Measurements from ENCODE around the gene ARHGAP42. TPM values are rescaled to one million over a fixed set of nuclear protein-coding genes. Genes with fewer than 3 reads are reported as not detected.

The ARHGAP42 gene
- total and polyA plus RNA-seq, 2 donors: 6.0 to 24.4 TPM

- Histone ChIP-seq H3K4me1 (ENCODE audit: control insufficient read depth in 2 of 2, insufficient read depth in 2 of 2, low read length in 2 of 2) (no peaks in the 10 kb centered on the region), H3K27me3 (ENCODE audit: control insufficient read depth in 2 of 2, insufficient read depth in 1 of 2, low read length in 1 of 2) (no peaks in the 10 kb centered on the region), H3K27ac (ENCODE audit: low read depth in 1 of 2, low read length in 1 of 2) (no peak overlapping the region), H3K4me3 (ENCODE audit: low read length in 2 of 2) (no peak overlapping the region), H3K36me3 (ENCODE audit: control insufficient read depth in 2 of 2, insufficient read depth in 2 of 2, low read length in 1 of 2) (no peaks in the 10 kb centered on the region), H3K9me3 (ENCODE audit: control insufficient read depth in 2 of 2, insufficient read depth in 1 of 2, low read length in 1 of 2) (no peaks in the 10 kb centered on the region)
- WGBS: 87% methylated on average over 4 of the region's 4 CpGs
- peak in 2 of 9 donors; percentile 2 to 5 for DNase-seq (ENCODE audit: low read depth in 6 of 9, low spot score in 9 of 9)
Observed at GRCh38 chr11:101034076-101034475, 347.0 kb downstream of the ARHGAP42 start.

GRCh38 chr11:101035872-101036271, 348.8 kb downstream of the ARHGAP42 start:
- Histone ChIP-seq H3K27me3 (ENCODE audit: control insufficient read depth in 2 of 2, insufficient read depth in 1 of 2, low read length in 1 of 2) (no peaks in the 10 kb centered on the region), H3K36me3 (ENCODE audit: control insufficient read depth in 2 of 2, insufficient read depth in 2 of 2, low read length in 1 of 2) (no peaks in the 10 kb centered on the region), H3K4me3 (ENCODE audit: low read length in 2 of 2) (no peak overlapping the region), H3K27ac (ENCODE audit: low read depth in 1 of 2, low read length in 1 of 2) (no peak overlapping the region), H3K9me3 (ENCODE audit: control insufficient read depth in 2 of 2, insufficient read depth in 1 of 2, low read length in 1 of 2) (no peaks in the 10 kb centered on the region), H3K4me1 (ENCODE audit: control insufficient read depth in 2 of 2, insufficient read depth in 2 of 2, low read length in 2 of 2) (no peaks in the 10 kb centered on the region)
- 64% methylated on average over 1 of the region's 1 CpG for WGBS
- no peak for DNase-seq (ENCODE audit: low read depth in 6 of 9, low spot score in 9 of 9)
